Activated CD8-positive, alpha-beta T cell treated with anti-CD3 and anti-CD28 coated beads for 36 hours (primary cell): ENCODE measurements around the gene CHRNA9. TPM values are rescaled to one million over a fixed set of nuclear protein-coding genes. Genes with fewer than 3 reads are reported as not detected.

Source experiments
- ATAC-seq: fragments of 200-7000 bp; cut with Tn5 transposase; one replicate; pipeline ENCODE4 v1.10.0; 2021; ENCODE audit warnings: mild to moderate bottlenecking, moderate library complexity
- CTCF ChIA-PET: fragments of 350-600 bp; sonication (Branson Sonifier 250); formaldehyde crosslinking; loops from one replicate; lab custom pipeline; 2021; ENCODE audit warnings: antibody characterized with exemption; lab: Charles Lee
- POLR2A ChIA-PET: fragments of 350-600 bp; sonication (Branson Sonifier 250); formaldehyde crosslinking; loops from one replicate; lab custom pipeline; 2021; ENCODE audit warnings: antibody characterized with exemption; lab: Charles Lee
- DNase-seq: peaks from one replicate; pipeline ENCODE4 v3.0.0-alpha.2; 2020
- H3K27ac Mint-ChIP-seq: one replicate; pipeline ENCODE4 v1.8.0; 2021; ENCODE audit warnings: mild to moderate bottlenecking, mixed read lengths
- H3K27me3 Mint-ChIP-seq: one replicate; pipeline ENCODE4 v1.8.0; 2021; ENCODE audit warnings: mixed read lengths
- H3K36me3 Mint-ChIP-seq: one replicate; pipeline ENCODE4 v1.8.0; 2021; ENCODE audit warnings: low read depth, mixed read lengths
- H3K4me1 Mint-ChIP-seq: one replicate; pipeline ENCODE4 v1.8.0; 2021; ENCODE audit warnings: low read depth, mixed read lengths
- H3K4me3 Mint-ChIP-seq: one replicate; pipeline ENCODE4 v1.8.0; 2021; ENCODE audit warnings: mild to moderate bottlenecking, moderate library complexity, mixed read lengths
- H3K9me3 Mint-ChIP-seq: one replicate; pipeline ENCODE4 v1.8.0; 2021; ENCODE audit warnings: mixed read lengths
- intact Hi-C: fragments of 100-400 bp; cut with micrococcal nuclease; formaldehyde crosslinking; loops from one replicate; pipeline ENCODE4 v1.10.0; 2022
- total RNA-seq, 2 experiments: library from RNA; stranded (reverse); gene quantifications; one replicate each; pipeline ENCODE4 v1.2.3, GENCODE V29; 2021
- TF ChIP-seq, protein P1 (sequence below): fragments of 200-600 bp; IDR thresholded peaks from one replicate; pipeline ENCODE4 v1.8.0; 2022; ENCODE audit warnings: antibody characterized with exemption, mild to moderate bottlenecking

The CHRNA9 gene
- total RNA-seq, 2 experiments from 2014 or later = 0.11 to 0.38 TPM

DNA sequence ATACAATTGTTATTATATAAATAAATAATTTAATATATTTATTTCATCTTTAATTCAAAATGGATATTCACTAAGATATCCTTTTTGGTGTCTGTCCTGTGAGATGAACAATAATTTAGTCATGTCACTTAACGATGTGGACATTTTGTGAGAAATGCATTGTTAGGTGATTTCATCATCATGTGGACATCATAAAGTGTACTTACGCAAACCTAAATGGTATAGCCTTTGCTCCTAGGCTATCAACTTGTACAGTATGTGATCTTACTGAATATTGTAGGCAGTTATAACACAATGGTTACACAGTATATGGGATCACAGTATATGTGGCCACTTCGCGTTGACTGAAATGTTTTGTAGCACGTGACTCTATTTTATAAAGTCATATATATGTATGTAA, 20.2 kb upstream of the CHRNA9 start:
- ChIA-PET CTCF (interaction anchor here (2.2 kb wide), 1 partner anchor 11 kb away, joined by 9 read pairs; no protein-coding TSS in a partner anchor), POLR2A (interaction anchor here (1.0 to 18.4 kb wide), 2 partner anchors 114 to 259 kb away, joined by 3 to 326 read pairs; partner anchors contain the start of gene RHOH)
- H3K36me3 Mint-ChIP-seq = no peaks in the 10 kb centered on the region
- DNase-seq (no peak), ATAC-seq (no peak)
- H3K9me3 Mint-ChIP-seq = no peaks in the 10 kb centered on the region
- intact Hi-C loops = loop anchor here (10.0 kb wide), 1 partner anchor 620 kb away; the partner anchor contains the start of gene UBE2K
- no peaks in the 10 kb centered on the region for H3K27me3 Mint-ChIP-seq
- H3K27ac Mint-ChIP-seq = no peak overlapping the region
- H3K4me3 Mint-ChIP-seq = no peak overlapping the region
- TF ChIP-seq, protein P1, sequence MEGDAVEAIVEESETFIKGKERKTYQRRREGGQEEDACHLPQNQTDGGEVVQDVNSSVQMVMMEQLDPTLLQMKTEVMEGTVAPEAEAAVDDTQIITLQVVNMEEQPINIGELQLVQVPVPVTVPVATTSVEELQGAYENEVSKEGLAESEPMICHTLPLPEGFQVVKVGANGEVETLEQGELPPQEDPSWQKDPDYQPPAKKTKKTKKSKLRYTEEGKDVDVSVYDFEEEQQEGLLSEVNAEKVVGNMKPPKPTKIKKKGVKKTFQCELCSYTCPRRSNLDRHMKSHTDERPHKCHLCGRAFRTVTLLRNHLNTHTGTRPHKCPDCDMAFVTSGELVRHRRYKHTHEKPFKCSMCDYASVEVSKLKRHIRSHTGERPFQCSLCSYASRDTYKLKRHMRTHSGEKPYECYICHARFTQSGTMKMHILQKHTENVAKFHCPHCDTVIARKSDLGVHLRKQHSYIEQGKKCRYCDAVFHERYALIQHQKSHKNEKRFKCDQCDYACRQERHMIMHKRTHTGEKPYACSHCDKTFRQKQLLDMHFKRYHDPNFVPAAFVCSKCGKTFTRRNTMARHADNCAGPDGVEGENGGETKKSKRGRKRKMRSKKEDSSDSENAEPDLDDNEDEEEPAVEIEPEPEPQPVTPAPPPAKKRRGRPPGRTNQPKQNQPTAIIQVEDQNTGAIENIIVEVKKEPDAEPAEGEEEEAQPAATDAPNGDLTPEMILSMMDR = no peak
- peaks cover 70% of the 10 kb centered on the region for H3K4me1 Mint-ChIP-seq

DNA sequence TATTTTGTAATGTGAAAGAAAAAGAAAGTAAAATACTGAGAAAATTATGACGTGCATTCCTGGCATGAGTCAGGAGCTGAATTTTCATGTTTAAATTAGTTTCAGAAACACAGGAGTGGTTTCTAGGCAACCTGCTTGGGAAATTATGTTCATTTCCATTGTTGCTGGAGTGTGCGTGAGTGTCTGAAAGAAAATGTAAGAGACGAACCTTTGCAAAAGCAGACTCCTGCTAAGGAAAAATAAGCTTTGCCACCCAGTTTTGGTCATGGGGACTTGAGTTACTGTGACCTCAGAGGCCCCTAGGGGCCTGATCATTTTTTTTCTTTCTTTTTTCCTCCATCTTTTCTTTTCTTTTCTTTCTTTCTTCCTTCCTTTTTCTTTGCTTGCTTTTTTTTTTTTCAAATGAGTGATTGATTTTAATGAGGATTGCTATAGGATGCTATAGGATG, 18.8 kb upstream of the CHRNA9 start:
- CTCF ChIA-PET = interaction anchor here (0.6 to 4.4 kb wide), 50 partner anchors 9 to 527 kb away, joined by 3 to 49 read pairs (median 6); partner anchors contain the start of genes N4BP2 and RHOH
- TF ChIP-seq, protein P1 = no peak
- POLR2A ChIA-PET = interaction anchor here (0.7 to 18.4 kb wide), 18 partner anchors 10 to 338 kb away, joined by 3 to 326 read pairs (median 6); partner anchors contain the start of genes N4BP2, PDS5A and RHOH
- Mint-ChIP-seq H3K27me3 (no peaks in the 10 kb centered on the region), H3K36me3 (no peaks in the 10 kb centered on the region), H3K27ac (peak overlapping the region; percentile 99), H3K4me1 (peaks cover 62% of the 10 kb centered on the region), H3K4me3 (peak overlapping the region; percentile 81), H3K9me3 (no peaks in the 10 kb centered on the region)
- ATAC-seq = peak; percentile 48
- DNase-seq = peak; percentile 67
- intact Hi-C loops = loop anchor here (10.0 kb wide), 1 partner anchor 622 kb away; the partner anchor contains the start of gene UBE2K

DNA sequence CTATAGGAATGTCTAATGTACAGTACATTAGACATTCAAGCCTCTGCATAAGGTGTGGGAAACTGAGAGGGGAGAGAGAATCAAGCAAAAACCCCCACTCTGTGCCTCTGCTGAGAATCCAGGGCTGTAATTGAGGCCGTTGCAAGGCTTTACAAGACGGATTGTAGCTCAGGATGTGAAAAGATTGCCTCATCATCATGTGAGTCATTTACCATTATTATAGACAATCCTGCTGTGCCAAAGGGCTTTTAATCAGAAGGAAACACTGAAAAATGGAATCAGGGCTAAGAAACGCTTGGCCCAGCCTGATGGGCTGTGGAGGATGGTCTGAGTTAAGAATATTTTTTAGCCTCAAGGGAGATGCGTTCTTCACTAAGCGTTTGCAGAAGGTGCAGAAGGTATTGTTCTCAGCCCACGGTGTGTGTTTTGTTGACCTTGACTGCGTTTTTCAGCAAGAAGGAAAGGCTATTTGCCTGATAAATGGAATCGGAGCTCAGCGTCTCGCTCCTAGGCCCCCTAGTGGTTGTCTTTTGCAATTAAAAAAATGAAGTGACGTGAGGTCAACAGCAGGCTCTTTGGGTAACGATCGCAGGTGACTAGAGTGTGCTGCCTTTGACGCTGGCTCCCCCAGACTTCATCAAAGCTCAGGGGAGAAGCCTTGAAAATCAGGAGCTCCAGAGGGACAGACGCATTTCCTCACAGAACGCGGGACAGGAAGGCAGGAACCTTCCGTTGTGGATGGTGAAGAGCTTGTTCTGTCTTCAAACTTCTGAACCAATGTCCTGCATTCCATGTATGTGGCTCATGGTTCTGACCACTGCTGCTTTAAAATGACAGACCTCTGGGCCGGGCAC, 18.1 kb upstream of the CHRNA9 start:
- TF ChIP-seq, protein P1 = peak; percentile 90
- ChIA-PET CTCF (interaction anchor here (0.6 to 4.4 kb wide), 55 partner anchors 9 to 529 kb away, joined by 3 to 49 read pairs (median 6); partner anchors contain the start of genes N4BP2 and RHOH), POLR2A (interaction anchor here (0.7 to 18.4 kb wide), 23 partner anchors 10 to 340 kb away, joined by 3 to 326 read pairs (median 5); partner anchors contain the start of genes N4BP2, PDS5A and RHOH)
- peak; percentile 74 for ATAC-seq
- H3K27ac Mint-ChIP-seq = peak overlapping the region; percentile 99
- no peaks in the 10 kb centered on the region for H3K36me3 Mint-ChIP-seq
- peaks cover 62% of the 10 kb centered on the region for H3K4me1 Mint-ChIP-seq
- no peaks in the 10 kb centered on the region for H3K9me3 Mint-ChIP-seq
- H3K4me3 Mint-ChIP-seq = peak overlapping the region; percentile 81
- intact Hi-C loops = loop anchor here (10.0 kb wide), 1 partner anchor 622 kb away; the partner anchor contains the start of gene UBE2K
- peak; percentile 71 for DNase-seq
- no peaks in the 10 kb centered on the region for H3K27me3 Mint-ChIP-seq

DNA sequence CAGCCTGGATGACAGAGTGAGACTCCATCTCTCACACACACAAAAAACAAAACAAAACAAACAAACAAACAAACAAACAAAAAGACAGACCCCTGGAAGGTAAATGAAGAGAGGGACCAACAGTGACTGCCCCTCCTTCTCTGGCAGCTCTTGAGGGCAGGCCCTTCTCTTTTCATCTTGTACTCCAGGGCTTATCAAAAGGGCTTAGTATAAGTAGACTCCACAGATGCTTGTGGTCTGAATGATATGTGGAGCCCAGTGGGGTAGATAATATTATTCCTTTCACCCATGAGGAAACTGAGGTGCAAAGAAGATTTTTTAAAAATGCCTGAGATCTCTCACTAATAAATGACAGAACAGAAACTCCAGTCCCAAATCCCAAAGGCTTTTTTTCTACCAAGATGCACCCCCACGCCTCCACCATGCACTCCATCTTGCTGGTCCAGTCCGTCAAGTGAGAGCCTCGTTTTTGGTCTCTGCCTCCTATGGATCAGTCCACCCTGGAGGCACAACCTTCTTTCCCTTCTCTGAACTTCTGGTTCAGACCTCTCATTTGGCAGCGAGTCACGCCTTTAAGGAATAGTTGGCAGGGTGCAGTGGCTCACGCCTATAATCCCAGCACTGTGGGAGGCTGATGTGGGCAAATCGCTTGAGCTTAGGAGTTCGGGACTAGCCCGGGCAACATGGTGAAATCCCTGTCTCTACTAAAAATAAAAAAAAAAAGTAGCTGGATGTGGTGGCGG, 17.0 kb upstream of the CHRNA9 start:
- no peaks in the 10 kb centered on the region for H3K9me3 Mint-ChIP-seq
- TF ChIP-seq, protein P1 = no peak
- ChIA-PET POLR2A (interaction anchor here (0.7 to 18.4 kb wide), 16 partner anchors 12 to 341 kb away, joined by 3 to 326 read pairs (median 5); partner anchors contain the start of genes N4BP2 and RHOH), CTCF (interaction anchor here (0.7 to 4.4 kb wide), 40 partner anchors 8 to 528 kb away, joined by 3 to 49 read pairs (median 7); partner anchors contain the start of genes N4BP2 and RHOH)
- peak overlapping the region; percentile 34 for H3K4me3 Mint-ChIP-seq
- no peaks in the 10 kb centered on the region for H3K36me3 Mint-ChIP-seq
- H3K27ac Mint-ChIP-seq = peak overlapping the region; percentile 39
- H3K4me1 Mint-ChIP-seq = peaks cover 60% of the 10 kb centered on the region
- no peak for DNase-seq
- no peak for ATAC-seq
- no peaks in the 10 kb centered on the region for H3K27me3 Mint-ChIP-seq
- intact Hi-C loops = loop anchor here (10.0 kb wide), 1 partner anchor 623 kb away; the partner anchor contains the start of gene UBE2K
